DMS53 treated with DMSO at 0.1 percent for 48 hours (cell line): ENCODE measurements around the gene MOCS3.
A peak's percentile ranks its signal among the peaks of the same experiment; 100 is the strongest.

Experiments
- DNase-seq: peaks from one replicate; lab custom pipeline; 2025; ENCODE audit not compliant: unreplicated experiment; lab: John Stamatoyannopoulos, UW

Gene MOCS3

DNA sequence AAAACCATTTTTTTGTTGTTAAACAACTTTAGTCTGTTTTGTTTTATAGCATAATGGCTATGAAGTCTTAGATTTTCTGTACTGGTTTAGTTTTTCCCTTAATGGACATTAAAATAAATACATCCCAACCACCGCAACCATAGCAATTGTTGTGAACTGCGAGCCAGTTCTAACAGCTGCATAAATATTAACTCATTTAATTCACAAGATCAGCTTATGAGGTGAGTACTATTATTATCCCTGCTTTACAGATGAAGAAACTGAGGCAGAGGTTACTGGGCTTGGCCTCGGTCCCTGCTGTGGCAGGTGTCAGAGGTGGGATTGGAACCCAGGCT is 23.1 kb downstream of the MOCS3 start:
- DNase-seq, result no peak

DNA sequence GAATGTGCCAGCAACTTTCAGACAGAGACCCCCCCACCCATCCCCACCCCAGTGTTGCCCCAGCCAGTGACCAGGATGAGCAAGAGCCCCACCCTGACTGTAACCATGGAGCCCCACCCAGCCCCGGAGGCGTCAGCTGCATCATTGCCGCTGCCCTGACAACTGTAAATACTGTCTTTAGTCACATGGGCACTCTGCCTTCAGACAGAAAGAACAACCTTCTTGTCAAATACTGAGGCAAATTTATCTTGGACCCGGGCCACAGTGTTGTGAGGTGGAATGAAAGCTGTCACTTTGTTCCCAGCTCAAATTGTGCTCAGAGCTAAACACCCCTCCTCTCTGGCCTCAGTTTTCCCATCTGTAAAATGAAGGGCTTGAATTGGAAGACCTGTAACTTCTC is 23.7 kb downstream of the MOCS3 start:
- no peak for DNase-seq

DNA sequence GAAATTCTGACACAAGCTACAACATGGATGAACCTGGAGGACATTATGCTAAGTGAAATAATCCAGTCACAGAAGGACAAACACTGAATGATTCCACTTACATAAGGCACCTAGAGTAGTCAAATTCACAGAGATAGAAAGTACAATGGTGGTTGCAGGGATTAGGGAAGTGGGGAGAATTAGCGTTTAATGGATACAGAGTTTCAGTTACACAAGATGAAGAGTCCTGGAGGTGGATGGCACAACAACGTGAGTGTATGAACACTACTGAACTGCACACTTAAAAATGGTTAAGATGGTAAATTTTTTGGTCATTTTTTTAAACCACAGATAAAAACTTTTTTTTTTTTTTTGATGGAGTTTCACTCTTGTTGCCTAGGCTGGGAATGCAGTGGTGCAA is 24.7 kb downstream of the MOCS3 start:
- DNase-seq, result no peak

DNA sequence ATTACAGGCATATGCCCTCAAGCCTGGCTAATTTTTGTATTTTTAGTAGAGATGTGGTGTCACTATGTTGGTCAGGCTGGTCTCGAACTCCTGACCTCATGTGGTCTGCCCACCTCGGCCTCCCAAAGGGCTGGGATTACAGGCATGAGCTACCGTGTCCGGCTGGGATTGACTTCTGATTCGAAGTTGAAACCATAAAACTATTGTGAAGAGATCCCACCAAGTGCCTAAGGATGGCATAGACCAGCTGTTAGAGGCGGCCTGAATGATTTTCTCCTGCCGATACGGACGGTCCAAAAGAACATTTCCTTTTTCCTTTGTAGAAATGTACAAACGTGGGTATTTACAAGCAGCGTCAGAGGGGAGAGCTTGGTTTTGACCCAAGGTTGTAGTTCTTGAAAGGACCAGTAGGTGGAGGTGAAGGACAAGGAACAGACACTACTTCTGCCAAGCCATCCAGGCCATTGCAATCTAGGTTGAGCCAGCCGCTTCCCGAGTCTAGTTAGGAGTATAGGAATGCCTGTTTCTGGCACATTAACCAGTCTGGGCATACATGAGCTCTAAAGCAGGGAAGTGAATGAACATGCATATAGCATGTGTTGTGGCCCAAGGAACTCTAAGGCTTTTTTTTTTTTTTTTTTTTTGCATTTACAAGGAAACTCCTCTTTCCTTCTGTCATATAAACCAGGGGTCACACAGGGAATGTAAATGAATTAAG is 29.0 kb downstream of the MOCS3 start:
- DNase-seq, result peak; percentile 54

DNA sequence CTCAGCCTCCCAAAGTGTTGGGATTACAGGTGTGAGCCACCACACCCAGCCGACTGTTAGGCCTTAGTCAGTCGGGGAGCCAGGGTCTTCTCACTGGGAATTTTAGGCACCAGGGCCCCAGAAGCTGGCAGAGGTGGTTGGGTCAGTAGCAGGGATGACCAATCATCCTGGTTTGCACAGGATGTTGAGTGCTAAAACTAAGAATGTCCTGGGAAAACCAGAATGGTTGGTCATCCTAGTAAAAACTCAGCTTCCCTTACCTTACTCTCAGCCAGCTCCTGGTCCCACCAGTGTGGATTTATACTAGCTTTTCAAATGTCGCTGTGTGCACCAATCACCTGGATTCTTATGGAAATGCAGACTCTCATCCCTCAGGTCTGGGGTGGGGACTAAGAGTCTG is 32.5 kb downstream of the MOCS3 start:
- DNase-seq, result no peak

DNA sequence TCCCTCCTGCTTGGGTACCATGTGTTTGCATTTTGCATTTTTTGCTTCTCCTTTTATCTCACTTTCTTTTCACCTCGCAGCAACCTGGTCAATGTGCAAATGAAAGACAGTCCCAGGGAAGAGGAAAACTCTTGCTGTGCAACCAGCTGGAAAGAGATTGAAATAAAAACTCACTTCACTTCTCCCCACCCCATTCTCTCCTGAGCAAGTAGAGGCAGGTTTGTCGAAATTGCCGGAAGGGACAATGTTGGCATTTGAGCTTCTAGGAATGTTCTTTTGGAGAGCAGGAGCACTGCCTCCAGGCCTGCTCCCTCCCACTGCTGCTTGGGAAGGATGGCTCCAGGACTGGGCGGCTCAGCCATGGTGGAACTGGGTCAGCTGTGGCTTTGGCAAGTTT is 33.7 kb downstream of the MOCS3 start:
- DNase-seq, result no peak

DNA sequence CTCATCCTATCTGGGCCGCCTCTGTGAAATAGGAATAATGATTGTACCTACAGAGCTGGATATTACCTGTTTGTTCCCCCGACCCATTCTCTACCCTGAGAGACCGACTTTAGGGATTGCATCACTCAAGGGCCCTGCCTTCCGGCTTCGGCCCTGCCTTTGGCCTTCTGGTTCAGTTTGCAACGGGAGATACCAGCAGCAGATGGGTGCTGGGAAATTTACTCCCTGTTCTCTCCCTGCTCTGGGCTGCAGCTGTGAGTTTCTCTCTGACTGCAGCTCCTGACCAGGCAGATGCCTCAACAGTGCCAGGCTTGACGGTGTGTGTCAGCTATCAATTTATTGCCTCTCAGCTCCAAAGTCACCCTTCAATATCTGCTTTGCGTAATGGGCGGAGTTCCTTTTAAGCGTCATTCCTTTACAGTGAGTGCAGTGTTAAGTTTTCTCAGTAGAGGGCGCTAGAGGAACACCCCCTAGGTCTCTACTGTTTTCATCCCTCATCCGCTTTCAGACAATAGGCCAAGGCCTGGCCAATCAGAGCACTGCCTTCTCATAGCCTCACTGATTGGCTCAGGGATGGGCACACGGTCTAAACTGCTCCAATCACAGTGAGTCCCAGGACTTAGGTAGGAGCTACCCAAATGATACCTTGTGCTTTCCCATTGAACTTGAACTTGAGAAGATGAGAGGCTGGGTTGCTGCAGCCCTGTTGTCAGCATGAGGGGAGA is 34.3 kb downstream of the MOCS3 start:
- DNase-seq, result no peak

DNA sequence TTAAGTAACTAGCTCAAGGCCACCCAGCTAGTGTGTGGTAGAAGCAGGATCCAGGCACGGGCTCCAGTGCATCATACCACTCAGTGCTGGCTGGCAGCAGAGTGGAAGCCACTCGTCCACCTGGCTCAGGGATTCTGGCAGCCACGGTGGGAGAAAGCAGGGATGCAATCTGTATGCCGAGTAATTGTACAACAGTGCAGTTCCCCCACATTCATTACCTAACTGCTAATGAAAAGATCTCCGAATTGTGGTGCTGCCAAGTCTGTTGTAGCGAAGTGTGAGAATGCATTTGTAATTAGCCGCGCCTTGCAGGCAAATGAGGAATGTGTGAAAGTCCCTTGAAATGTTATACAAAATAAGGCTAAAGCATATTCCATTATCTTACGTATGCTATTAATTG is 35.3 kb downstream of the MOCS3 start:
- no peak for DNase-seq

DNA sequence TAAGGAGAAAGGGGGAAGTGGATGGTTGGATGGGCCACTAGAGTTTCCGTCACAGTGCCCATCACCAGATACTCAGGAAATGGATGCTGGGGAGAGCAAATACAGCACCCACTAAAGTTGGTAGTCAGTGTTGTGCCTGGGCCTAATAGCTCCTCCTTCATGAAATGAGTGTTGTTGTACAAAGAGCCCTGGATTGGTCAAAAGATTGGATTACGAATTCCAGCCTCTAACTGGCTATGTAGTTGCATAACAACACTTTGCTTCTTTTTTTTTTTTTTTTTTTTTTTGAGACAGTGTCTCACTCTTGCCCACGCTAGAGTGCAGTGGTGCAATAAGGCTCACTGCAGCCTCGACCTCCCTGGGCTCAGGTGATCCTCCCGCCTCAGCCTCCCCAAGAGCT is 36.9 kb downstream of the MOCS3 start:
- no peak for DNase-seq

DNA sequence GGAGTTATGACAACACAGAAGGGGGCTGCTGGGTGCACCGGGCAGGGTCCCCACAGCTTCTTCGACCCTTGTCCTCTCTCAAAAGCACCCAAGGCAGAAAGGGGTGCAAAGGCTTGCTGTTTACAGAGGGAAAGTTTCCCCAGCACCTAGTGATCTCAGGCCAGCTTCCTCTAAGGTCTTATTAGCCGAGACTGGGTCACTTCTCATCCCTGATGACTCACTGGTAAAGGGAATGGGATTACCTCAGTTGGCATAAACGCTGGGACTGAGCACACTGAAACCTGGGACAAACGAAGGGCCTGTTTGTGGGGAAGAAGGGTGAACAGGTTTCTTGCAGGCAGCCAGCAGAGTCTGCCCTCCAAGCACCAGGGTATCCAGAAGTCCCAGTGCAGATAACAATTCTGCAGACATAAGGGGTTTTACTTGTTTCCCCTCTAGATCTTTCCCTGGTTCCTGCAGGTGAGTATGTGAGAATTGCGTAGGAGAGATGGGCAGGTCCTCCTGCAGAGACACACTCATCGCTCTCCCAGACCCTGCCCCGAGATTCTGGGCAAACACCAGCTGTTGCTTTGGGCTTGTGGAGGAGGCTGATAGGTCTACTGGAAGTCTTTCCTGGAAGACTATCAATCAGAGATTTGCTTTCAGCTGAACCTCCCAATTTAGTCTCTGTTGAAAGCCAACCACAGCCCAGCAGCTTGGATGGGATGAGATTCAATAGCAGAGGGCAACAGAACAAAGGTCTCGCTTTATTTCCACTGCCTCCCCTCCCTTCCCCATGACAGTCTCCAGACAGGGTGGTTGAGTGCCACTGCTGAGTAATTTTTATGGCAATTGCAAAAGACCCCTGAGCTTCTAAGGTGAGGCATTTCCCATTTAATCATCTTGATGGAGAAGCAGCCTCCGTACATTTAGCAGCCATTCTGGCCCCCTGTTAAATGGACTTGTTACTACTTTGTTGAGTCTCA is 38.6 kb downstream of the MOCS3 start:
- DNase-seq, result no peak

DNA sequence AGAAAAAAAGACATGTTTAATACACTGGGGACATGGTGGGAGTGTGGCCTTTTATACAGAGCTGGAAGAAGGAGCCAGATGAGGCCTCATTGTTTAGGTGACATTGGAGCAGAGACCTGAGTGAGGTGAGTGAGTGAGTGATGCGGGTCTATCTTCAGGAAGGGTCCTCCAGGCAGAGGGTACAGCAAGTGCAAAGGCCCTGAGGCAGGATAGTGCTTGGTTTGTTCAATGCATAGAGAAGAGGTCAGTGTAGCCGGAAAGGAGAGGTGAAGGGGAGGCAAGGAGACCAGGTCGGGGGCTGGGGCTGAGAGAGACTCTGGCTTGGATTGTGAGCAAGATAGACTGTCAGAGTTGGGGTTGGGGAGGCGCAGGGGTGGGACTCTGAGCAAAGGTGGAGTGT is 40.7 kb downstream of the MOCS3 start:
- no peak for DNase-seq

DNA sequence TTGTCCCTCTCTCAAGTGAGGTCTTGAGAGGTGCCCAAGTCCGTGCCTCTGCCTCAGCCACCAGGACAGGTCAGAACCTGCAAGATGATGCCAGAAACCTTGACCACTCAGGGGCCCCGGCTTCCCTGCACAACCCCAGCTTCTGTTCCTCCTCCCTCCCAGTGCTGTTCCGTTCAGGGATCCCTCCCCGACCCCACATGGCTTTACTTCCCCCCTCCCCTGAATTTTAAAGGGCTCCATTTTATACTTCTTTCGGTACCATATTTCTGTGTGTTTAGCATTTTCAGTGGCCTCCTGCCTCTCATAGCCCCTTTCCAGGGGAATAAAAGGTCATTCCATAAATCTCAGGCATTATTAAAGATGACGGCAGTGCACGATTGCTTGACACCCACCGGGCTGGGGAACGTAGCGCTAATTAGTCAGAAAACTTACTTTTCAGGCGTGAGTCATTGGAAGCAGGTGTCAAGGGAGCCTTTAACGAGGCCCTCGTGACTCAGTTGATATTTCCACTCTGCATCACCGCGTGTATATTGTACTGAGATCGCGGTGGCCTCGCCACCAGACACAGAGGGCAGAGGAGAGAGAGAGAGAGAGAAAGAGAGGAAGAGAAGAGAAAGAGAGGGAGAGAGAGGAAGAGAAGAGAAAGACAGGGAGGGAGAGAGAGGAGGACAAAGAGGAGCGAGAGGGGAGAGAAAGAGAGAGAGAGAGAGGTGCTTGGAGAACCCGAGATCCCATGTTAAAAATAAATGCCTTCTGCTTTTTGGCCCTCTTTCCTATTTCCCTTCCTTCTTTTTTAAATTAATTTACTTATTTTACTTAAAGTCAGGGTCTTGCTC is 43.0 kb downstream of the MOCS3 start:
- DNase-seq, result no peak

DNA sequence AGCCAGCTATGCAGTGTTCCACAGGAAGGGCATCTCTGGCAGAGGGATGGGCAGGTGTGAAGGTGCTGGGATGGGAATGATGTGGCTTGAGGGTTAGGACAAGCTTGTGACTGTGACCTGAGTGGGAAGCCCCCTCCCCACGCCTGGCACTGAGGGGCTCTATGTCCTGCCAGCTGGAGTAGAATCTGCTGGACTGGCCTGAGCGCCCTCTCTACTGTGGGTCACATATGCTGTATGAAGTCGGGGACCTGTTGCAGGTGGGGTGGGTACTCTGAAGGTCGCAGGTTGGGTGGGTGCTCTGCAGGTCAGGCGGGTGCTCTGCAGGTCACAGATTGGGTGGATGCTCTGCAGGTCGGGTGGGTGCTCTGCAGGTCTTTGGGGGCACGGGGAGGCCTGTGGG is 44.0 kb downstream of the MOCS3 start:
- no peak for DNase-seq

DNA sequence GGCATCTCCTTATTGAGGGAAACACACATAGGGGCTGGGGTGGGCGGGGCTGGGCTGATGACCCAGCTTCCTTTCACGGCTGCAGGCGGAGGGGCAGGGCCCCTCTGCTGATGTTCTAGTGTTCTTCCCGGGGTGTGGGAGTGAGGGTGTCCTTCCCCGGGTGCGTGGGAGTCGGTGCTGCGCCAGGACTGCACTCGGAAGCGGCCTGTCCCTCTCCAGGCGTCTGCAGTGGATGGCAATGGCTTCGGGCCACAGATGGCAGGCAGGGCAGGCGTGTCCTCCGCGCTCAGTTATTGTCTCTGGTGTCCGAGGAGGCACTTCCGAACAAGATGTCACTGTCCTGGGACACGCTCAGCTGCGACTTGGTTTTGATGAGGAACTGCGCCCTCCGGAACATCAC is 45.1 kb downstream of the MOCS3 start:
- no peak for DNase-seq

DNA sequence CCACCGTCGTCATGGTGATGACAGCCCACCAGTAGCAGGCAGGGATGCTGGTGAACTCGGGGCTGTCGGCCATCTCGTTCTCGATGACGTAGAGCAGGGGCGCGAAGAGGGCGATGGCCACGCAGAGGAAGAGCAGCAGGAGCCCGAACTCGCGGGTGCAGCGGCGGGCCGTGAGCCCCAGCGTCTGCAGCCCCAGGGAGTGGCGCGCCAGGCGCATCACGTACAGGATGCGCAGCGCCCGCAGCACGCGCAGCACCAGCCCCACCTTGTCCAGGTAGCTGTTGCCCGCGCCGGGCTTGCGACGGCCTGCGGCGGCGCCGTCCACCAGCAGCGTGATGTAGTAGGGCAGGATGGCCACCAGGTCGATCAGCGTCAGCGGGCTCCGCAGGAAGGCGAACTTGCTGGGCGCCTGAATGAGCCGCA is 45.7 kb downstream of the MOCS3 start:
- no peak for DNase-seq

DNA sequence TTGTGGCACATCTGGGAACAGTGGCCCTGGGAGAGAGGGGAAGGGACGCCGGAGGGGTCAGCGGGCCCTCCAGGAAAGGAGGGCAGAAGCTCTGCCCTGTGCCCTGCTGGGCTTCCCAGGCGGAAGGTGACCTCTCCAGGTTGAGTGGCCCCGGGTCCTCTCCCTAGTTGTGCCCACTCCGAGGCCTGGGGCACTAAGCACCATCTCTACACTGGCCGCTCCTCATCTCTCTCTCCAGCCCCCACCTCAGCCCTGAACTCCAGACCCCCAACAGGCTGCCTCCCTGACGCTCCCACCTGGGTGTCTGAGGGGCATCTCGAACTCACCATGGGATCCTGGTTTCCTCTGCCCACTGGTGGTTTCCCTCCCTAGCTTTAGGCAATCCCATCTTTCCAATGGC is 46.2 kb downstream of the MOCS3 start:
- DNase-seq, result no peak

DNA sequence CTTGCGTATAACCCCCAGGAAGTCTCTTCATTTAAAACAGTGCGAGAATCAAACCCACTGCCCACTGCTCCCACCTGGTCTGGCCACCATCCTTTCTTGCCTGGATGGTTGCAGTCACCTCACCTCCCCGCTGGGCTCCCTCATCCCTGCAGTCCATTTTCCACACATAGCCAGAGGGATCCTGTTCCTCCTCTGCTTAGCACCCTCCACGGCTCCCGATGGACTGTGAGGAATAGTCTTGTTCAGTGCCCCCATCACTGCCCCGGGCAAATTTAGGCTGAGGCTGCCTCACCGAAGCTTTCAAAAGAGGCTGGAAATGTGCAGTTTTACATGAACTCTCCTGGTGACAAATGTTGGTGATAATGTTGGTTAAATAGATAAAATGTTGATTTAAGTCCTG is 46.6 kb downstream of the MOCS3 start:
- DNase-seq, result no peak

DNA sequence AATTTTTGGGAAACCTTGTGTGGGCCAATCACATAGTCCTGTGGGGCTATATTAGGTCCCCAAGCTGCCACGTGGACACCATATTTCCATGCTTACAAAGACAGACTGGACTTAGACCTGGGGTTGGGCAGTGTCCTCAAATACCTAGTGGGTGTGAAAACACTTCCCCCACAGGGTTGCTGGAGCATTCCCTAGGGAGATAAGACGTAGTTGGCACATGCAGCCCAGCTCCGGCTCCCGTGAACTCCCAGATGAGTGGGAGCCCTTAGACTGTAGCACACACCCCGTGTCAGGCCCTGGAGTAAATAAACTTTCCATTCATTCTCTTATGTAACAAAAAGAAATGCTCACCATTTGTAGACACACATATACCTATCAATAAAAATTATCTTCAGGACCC is 50.1 kb downstream of the MOCS3 start:
- DNase-seq, result no peak

DNA sequence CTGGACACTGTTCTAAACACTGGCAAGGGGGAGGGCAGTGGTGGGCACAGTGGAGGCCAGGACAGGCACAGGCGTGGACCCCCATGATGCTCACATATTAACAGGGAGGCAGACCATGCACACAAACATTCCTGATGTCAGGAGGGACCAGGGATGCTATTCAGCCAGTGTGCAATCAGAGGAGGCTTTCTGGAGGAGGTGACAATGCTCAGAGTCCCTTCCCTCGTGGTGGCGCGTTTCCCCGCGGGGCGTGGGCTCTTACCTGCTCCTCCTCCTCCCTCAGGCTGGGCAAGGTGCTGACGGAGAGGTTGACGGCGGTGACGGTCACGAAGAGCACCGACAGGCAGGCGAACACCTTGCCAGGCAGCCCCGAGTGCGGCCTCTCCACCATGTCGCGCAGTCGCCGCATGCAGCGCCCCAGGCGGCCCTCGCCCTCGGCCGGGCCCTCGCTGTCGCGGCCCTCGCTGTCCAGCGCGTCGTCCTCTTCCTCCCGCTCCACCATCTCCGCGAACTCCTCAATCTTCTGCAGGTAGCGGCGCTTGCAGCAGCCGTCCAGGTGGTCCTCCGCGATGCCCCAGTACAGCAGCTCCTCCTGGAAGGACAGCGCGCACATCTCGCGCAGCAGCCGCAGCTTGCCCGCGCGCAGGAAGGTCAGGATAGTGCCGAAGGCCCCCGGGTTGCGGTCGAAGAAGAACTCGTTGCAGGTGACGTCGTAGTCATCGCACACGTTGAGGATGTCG is 50.9 kb downstream of the MOCS3 start:
- no peak for DNase-seq

DNA sequence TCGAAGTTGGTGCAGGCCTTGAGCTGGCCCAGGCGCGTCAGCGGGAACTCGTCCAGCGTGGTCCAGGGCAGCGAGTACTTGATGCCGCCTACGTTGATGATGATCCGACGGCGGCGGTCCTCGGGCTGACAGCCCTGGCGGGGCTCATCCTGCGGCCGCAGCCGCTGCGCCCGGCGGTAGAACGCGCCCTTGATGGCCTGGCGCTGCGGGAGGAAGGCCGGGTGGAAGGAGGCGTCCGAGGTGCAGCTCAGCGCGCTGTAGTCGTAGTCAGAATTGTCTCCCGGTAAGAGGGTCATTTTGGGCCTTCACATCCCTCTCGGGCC is 51.4 kb downstream of the MOCS3 start:
- DNase-seq, result no peak
